Cerebellar cortex (tissue), 1 donor: ENCODE results near the gene CCL20.
"Not testable (repeated sequence)": the region's sequence is repeated elsewhere in the genome, so short reads cannot be mapped to it uniquely, and the experiment has no call there.

Experiments
- DNase-seq: peaks from one replicate; pipeline ENCODE4 v3.0.0-alpha.2; 2015; ENCODE audit warnings: low spot score

CCL20 gene

DNA sequence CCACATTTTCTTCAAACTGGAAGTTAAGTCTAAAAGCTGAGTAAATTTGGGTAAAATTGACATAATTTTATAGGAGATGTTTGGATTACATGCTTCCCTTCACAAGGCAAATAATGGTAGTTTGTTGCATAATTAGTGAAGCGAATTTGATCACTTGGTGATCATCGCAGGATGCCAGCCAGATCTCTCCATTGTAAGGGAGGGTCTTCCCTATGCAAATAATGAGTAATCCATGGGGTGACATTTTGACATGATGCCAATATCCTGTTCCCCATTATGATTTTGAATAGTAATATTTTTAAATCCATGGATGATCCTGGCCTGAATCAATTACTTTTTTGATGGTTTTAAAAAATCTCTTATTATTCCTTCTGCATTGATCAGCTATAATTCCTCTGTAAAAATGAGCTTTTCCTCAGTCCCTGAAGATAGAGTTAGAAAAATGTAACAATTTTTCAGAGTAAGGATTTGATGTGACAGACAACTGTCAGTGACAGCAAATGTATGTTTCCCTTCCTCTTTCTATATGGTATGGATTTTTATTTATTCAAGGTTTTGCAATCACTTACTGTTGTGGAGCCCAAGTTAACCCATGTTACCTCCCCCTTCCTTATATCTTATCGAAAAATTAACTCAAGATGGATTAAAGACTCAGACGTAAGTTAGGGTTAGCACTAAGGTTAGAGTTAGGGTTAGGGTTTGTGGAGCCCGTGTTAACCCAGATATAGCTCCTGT, 21.4 kb downstream of the CCL20 start:
- DNase-seq: no peak

DNA sequence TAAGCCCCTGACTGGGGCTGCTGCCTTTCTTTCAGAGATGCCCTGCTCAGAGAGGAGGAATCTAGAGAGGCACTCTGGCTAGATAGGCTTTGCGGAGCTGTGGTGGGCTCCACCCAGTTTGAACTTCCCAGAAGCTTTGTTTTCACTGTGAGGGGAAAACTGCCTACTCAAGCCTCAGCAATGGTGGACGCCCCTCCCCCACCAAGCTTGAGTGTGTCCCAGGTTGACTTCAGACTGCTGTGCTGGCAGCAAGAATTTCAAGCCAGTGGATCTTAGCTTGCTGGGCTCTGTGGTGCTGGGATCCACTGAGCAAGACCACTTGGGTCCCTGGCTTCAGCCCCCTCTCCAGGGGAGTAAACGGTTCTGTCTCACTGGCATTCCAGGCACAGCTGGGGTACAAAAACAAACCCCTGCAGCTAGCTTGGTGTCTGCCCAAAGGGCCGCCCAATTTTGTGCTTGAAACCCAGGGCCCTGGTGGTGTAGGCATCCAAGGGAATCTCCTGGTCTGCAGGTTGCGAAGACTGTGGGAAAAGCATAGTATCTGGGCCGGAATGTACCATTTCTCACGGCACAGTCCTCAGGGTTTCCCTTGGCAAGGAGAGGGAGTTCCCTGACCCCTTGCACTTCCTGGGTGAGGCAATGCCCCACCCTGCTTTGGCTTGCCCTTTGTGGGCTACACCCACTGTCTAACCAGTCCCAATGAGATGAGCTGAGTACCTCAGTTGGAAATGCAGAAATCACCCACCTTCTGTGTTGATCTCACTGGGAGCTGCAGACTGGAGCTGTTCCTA, 25.9 kb downstream of the CCL20 start:
- not testable (repeated sequence) for DNase-seq

DNA sequence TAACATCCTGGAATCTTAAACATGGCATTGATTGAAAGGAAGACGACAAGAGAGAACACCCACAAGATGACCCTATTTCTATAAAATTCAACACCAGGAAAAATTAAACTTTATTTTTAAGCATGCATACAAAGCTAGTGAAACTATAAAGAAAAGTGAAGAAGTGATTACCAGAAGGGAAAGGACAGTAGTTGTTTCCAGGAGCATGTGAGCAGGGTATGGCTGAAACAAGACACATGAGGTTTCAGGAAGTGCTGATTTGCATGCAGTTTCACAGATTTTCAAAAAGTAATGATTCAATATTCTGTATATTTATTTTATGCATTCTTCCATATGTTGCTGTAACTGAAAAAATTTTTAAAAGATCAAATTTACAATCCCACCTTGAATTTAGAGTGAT, 33.2 kb downstream of the CCL20 start:
- DNase-seq: no peak

DNA sequence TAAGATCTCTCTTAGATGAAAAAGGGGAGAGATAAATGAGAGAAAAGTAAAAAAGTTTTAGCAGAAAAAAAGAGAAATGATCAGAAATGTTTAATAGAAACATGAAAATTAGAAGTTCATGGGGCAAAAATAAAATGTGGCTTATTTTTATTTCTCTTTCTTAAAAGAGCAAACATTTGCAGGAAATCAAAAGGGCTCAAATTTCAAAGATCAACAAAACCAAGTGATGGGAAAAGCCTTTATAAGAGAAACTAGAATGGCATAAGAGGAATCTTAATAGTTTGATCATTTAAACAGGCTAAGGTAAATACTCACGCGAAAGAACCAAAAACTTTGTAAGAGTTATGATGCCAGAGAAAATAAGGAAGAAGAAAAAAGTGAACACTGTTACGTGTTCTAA, 34.5 kb downstream of the CCL20 start:
- DNase-seq: no peak

DNA sequence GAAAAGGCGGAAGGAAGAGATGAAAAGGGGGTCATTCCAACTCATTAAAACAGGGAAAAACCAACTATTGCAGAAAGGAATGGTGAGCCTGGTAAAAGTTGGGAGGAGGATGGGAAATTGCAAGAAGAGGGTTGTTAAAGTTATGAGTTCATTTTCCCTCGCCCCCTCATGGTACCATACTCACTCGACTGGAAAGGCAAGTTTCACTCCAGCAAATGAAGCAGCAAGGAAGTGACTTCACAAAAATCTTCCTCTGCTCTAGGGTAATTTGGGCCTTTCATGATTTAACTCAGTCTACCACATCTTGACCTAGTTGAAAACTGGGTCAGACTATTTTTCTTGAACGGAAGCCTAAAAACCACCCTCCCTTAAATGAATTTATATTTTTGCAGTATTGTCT, 34.9 kb downstream of the CCL20 start:
- DNase-seq: no peak

DNA sequence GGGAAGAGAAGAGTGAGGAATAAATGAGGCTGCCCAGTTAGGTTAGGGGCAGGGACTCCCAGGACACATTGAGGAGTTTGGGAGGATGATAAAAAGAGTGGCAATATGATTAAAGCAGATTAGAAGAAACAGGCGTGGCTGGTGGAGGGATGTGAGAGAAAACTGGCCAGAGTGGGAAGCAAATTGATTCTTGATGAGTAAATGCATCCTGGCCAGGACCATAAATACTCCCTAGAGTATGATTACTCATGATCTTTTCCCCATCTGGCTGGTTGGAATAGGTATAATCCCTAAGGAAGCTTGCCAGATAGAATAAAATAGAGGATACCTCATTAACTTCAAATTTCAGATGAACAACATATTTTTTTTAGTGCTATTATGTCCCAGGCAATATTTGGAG, 36.3 kb downstream of the CCL20 start:
- DNase-seq: no peak

DNA sequence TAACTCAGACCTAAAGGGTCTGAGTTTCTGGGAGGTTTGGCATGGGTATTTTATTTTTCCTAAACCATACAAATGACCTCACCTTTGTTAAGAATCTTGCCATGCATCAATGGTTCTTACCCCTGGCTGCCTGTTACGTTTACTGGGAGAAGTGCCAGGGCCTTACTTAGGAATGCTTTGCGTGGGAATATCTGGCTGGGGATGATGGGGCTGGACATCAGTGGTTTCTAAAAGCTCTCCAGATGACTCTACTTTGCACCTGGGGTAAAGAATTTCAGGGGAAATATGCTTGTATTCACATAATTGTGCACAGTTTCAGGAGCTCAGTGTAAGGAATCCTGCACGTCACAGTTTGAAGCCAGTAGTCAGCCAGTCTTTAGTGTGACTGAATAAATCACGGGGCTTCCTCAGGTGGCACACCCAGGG, 39.6 kb downstream of the CCL20 start:
- DNase-seq: no peak

DNA sequence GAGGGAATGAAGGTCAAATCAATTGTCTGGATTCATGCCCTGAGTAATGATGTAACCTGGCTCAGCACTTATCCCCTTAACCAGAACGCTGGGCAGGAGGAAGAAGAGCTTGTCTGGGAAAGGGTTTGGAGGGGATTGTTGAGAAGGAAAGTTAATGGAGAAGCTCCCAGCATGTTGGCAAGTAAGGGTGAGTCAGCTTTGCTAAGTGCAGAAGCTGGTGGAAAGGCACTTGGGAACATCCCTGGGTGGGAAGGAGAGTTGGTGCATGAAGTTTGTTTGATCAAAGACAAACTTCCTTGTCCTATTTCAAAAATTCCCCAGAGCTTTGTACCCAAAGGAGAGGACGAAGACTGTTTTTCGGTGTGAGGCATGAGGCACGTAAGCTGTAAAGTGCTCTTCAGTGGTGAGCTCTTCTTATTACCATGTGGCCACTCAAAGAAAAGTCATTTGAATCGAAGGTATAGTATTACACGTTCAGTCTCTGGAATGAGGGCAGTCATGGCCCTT, 40.2 kb downstream of the CCL20 start:
- no peak for DNase-seq

DNA sequence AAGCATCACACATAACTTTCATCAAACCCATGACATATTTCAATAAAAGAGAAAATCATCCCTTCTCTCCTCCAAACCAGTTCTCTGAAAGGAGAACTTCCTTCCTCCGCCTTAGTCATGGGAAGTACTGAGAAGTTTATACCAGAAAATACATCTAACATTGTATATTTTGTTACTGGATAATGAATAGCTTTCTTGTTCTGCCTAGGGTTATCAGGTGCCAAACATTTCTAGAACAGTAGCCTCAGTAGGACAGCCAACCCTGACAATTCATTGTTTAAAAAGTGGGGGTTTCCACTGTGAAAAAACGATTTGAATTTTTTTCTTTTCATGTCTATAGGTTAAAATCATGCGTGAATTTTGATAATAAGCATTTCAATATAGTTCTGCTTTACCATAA, 41.8 kb downstream of the CCL20 start:
- DNase-seq: no peak

DNA sequence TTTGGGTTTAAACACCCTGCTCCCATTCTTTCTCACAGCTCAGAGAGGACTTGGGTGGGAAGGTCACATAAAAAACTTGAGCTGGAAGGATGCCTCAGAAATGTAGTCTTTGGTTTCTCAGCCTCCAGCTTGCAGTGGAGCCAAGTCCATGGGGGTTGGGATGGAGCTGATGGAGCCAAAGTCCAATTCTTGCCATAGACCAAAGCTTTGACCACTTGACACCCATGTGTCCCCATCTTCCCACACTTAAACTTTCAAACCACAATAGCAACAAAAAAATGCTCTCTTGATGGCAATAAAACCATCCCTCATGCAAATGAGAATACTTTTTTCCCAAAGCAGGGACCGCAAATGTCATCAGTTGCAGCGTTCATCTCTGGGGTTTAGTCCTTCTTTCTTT, 43.1 kb downstream of the CCL20 start:
- no peak for DNase-seq

DNA sequence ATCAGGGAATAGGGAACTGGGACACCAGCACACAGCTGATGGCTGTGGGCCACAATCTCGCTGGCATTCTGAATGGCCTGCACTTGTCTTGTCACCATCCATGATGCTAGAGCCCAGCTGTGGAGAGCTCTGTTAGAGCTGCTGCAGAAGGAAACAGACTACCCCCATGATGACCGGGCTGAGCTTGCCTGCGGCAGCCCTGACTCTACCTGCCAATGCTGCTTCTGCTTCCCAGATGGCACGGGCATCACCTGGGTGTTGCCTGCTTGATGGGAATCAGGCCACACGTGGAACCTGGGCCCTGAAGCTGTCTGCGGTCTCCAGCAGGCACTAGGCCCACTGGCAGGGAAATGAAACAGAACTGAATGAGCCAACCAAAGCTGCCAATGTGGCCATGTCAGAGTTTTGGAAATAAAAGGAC, 46.6 kb downstream of the CCL20 start:
- peak; percentile 87 for DNase-seq

DNA sequence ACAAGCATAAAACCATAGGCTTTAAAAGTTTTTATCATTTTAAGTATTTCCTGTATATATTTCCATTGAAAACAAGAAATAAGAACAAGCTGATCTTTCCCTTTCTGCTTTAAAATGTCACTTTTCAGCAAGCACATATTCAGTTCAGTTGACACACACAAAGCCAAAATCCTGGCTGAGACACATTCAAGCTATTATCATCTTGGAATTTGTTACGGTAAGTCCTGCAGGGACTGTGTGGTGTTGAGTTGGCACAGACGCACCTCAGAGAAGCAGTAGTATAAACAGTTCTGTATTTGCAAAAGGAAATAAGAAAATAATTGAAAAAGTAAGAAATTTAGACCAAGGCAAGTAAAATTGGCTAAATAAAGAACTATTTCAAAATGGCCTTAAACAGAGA, 47.4 kb downstream of the CCL20 start:
- DNase-seq: peak; percentile 41

DNA sequence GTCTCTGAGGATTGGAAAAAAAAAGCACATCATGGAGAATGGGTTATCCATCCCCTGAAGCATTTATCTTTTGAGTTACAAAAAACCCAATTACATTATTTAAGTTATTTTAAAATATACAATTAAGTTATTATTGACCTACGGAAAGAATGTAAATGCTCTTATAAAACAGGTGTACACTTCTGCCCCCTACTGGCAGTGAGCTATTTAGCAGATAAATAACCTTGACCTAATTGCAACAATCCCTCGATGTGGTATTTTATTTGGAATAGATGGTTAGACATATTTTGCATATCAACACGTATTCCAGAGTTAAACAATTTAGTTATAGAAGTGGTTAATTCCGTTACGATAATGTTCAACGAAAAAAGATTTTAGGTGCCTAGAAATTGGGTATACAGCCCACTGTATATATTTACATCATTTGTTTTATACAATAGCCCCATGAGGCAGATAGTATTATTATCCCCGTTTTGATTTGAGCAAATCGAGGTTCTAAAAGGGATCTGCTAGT, 48.6 kb downstream of the CCL20 start:
- DNase-seq: peak; percentile 31

DNA sequence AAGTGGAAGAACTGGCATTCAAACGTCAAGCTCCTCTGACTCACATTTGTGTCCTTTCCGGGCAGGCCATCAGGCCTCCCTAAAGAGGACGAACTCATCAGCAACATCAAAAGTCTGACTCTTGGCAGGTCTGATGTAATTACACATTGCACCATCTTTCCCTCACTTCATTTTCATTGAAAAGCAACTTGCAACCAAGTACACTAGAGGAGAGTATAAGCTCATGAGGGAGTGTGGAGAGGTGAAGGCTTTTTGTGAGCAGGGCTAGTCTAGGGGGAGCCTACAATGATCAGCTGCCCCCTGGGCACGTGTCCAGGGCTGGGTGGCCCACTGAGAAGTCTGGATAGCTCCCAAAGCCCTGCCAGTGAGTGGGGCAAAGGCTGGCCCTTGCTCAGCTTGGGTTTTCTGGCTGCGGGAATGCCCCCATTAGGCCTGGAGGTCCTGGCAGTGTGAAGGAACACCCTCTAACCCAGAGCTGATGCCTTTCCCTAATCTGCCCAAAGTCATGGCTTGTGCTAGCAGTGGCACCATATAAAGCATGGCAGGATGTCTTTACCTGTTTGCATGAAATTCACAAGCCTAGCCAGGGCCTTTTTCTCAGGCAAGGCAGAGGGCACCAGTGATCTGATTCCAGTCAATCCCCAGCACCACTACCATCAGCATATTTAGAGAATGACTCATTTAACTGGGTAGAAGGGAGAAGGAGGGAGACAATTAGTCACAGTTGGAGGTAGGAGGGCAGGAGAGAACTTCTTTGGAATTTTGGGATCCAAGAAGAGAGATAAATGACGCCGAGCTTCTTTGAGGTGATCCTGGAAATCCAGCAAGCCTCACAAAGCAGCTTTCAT, 49.3 kb downstream of the CCL20 start:
- no peak for DNase-seq

DNA sequence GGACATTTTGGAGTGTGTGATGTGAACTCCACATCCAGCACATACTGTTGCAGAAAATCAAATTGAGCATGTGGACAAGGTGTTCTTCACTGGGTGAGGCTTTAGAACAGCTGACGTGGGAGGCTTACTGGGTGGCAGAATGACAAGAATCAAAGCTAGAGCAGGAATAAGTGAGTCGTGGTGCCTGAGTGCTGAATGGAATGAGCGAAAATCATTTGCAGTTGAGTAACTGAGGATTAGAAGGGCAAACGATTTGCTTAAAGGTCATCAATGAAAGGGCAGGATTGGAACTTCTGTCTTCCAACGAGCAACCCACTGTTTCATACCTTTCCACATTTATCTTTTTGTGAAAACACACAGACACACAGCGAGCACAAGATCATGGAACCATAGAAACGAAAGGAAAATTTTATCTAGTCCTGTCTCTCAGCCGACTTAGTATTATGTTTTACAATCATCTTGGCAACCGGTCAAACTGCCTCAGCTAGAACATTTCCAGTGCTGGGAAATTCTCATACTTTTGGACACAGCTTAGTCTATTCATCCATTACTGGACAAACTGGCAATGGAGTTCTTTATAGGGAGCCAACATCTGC, 50.6 kb downstream of the CCL20 start:
- DNase-seq: no peak

DNA sequence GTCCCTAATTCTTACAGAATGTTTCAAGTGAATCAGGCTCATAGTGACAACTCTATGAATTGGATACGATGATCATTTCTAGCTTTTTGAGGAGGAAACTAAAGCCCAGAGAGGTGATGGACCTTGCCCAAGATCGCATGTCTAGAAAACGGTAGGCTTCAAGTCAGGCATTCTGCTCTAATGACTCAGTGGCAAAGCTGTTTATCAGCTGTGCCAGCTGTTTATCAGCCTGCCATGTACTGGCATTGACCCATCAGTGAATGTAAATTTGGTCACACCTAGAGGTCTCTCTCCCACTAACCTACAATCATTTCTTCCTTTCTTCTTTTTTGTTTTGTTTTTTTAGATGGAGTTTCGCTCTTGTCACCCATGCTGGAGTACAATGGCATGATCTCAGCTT, 51.6 kb downstream of the CCL20 start:
- DNase-seq: no peak
